ENCODE measurements around the gene PLCB4.

PLCB4 gene

DNA sequence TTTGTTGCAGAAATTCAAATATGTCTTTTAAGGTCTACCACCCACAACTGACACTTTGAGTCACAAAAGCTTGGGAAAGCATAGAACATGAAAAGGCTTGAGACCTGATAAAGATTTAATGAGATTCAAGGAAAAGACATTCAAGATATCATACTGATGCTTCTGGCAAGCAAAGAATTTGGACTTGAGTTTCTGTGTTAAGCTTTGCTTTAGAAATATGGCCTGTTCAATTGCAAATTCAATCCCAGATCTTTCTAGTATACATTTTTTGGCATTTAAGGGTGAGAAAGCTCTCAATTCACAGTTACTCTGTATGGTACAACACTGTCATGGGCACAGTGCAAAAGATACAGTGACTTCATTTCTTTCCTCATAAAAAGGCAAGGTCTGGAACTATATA is 406.6 kb downstream of the PLCB4 start:
- no peak for DNase-seq

DNA sequence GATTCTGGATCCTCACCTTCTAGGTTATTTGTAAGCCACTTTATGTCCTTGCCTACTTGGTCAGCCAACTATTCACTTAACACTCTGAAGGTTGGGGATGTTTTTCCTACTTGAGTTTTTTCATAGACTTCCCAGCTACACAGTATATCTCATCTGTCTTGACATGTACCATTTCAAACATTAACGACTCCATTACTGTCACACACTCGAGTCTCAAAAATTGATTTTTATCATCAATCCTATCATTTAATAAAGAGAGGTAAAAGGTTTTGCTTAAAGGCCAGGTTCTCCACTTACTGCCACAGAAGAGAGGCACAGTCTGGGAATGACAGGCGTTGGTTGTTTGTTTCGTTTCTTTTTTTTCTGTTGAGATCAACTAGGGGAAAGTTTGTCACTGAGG is 407.3 kb downstream of the PLCB4 start:
- no peak for DNase-seq

DNA sequence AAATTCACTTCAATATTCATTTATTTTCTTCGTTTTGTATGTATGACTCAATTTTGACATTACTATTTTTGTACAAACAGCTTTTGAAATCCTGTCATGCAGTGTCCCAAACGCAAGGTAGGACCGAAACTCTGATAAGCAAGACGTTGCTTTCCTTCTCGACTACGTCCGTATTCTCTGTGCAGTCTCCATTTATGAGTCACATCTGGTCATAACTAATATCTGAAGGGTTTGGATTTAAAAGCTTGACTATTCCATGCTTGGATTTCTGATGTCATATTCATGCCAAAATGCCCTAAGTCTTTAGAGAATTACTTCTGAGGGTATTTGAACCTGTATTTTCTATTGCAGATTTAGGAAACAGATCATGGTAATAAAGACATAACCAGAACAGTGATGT is 407.8 kb downstream of the PLCB4 start:
- no peak for DNase-seq

DNA sequence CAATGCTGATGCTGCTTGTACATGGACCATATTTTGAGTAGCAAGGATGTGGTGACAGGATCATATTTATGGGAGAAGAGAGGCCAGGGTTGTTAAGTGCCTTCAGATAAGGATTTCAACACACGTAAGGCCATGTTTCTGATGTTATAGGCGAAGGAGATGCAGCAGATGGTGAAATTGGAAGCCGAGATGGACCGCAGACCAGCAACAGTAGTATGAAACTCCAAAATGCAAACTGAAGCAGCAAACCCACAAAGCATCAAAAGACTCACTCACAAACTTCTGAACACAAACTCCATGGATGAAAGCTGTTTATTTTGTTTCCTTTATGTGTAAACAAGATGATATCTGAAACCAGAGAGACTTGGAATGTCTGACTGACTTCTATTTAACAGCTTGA is 409.9 kb downstream of the PLCB4 start:
- DNase-seq: no peak

DNA sequence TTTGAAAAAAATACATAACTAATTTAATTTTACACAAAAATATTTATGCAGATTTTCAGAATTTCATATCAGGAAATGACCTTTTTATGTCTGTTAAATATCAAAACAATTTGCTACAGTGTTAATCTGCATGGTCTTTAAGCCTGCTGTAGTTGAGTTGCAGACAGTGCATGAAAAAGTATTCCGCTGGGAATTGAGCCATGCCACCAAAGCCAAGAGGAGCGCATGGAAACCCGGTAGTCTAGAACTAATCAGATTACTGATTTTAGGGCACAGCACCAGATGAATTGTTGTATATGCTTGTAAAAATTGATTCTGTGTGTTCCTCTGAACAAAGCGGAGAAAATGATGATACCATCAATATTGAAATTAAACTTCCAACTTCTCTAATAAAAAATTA is 411.2 kb downstream of the PLCB4 start:
- DNase-seq: no peak

DNA sequence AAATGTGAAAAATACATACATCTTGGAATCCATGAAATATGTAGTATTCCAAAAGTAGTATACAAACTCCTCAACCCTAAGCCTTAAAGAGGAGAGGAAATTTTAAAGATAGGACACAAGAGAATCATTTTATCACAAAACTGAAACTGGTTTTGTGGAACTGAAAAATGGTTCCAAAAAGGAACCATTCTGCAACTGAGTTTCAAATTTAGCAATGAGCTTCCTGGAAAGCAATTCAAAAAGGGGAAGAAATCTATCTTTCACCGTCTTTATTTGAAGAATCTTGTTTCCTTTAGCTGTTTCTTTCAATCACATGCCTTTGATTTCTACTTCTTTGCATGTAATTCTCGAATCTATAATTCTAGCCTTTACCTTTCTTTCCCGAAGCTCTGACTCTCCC is 413.3 kb downstream of the PLCB4 start:
- DNase-seq: no peak

DNA sequence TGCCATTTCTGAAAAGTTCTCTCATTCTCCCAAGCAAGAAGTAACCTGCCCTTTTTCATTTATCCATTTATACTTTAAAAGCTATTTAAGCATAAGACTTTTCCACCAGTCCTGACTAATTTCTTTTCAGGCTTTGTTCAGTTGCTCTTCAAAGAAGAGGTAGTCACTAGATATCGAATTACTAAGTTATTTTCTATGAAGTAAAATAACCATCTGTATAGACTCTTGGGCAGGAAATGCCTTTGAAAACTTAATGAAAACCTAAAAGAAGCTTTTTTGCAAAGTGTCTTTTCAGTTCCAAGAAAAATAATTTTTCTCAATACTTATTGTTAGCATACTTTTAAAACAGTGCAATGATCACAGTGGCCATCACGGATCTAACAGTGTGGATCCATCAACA is 414.2 kb downstream of the PLCB4 start:
- no peak for DNase-seq

DNA sequence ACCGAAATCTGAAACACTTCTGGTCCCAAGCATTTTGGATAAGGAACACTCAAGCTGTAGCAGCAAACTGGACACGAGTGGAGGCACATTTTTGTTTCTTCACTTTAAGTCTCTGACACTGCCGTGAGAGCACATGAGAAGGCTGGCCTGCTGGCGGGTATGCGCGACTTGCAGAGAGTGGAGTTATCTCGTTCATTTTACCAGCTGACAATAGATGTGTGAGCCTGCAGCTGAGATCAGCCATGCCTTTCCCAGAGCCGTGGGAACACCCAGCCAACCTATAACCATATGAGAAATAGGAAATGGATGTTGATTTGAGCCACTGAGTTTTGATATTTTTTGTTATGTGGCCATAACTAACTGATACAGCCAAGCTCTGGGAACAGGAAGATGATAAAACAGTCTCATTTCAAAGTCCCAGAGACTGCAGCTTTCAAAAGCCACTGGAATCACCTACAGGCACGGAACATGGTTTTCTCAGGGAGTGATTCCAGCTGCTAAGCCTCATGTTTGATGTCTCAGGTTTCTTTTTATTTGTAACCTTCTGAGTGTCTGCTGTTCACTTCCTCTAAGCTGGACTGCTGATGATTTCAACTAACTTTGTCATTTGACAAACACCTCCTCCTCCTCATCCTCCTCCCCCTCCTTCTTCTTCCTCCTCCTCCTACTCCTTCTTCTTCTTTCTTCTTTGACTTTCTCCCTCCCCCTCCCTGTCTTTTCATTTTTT is 416.9 kb downstream of the PLCB4 start:
- no peak for DNase-seq

DNA sequence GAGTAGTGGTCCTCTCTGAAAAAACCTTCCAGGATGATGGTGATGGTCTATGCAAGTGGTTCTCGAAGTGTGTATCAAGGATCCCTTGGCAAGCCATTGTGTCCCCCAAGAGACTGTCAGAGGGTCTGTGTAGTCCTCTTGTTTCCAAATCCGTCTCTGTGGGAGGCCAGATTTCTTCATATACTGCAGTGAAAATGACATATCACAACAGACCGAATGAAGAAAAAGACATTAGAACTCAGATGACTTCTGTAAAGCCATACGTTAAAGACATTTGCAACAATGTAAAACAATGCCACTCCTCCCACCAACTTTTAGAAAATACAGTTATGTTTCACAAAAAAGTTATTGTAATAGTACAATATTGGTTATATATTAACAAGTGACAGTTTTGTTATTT is 418.3 kb downstream of the PLCB4 start:
- no peak for DNase-seq

DNA sequence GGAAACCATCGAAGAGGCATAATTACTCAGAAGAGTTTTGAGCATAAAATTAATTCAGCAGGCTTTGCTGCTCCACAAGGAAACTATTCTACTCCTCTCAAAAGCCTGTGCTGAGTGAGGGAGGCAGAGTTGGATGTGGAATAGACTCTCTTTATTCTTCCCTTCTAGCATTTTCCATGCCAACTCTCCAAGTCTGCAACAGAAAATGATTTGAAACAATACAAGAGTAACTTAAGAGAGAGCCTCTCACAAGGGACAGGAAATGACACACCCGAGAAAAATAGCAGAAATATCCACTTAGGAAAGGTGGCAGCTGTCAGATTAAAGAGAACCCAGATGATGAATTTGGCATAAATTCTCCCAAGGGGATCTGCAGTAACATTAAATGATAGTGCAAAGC is 419.2 kb downstream of the PLCB4 start:
- peak in 1 of 2 donors; percentile 79 for DNase-seq

DNA sequence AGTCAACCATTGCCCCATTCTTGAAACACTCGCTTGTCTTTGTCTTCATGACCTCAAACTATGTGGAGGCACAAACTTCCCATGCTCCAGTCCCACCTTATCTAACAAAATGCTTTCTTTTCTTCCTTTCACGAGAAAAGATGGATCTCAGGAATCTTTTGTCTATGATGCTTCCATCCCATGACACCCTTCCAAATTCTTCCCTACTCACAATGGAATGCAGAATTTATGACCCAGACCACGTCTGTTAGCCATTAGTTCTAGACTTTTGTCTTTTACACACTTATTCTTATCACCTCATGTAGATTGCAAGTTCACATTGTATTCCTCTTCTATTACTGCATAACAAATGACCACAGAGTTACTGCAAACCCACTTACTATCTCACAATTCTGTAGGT is 421.3 kb downstream of the PLCB4 start:
- DNase-seq: no peak

DNA sequence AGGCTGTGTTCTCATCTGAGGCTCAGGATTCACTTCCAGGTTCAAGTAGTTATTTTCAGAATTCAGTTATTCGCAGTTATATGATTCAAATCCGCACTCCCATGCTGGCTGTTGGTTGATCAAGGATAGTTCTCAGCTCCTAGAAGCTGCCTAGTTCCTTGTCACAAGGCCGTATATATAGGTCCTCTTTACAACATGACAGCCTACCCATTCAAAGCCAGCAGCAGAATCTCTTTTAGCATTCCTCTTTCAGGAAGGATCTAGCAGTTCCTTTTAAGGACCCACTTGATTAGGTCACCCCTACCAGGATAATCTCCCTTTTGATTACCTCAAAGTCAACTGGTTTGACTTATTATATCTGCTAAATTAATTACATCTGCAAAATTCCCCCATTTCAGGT is 421.7 kb downstream of the PLCB4 start:
- no peak for DNase-seq

DNA sequence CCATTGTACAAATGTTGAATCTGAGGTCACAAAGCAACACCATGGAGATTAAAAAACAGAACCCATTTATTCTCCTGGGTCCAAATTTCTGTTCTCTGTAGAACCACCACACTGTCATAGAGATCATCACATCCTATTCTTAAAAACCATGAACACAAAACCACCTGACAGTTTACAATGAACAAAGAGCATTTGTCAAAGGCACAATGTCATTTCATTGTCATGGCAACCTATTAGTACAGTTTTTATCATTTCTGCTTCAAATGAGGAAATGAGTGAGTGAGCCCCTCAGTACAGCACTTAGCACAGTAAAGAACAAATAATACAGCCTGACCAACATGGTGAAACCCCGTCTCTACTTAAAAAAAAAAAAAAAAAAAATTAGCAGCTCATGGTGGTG is 422.4 kb downstream of the PLCB4 start:
- no peak for DNase-seq

DNA sequence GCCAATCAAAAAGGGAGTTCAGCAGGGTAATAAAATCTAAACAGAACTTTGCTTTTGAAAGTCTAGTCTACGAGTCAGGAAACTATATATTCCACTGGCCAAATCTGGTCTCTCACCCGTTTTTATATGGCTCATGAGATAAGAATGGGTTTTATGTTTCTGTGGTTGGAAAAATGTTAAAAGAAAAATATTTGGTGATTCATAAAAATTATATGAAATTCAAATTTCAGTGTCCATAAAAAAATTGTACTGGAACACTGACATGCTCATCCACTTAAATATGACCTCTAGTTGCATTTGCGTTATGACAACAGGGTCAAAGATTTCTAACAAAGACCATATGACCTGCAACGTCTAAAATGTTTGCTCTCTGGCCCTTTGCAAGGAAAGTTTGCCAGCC is 423.2 kb downstream of the PLCB4 start:
- no peak for DNase-seq

DNA sequence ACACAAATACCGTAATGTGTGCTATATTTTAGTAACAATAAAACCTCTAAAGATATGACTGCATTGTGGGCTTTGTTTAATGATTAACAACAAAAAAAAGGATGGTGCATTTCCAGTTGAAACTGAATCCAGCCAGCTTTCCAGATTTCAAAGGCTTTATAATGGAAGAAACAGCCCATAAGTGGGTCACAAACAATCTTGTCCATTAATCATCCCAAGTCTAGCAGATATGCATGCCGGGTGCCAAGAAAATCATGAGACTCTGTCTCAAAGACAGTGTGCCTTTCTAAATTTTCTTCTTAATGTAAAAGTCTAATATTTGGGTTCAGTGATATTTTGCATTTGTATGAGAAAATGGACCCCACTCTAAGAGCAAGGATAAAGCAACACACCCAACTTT is 424.9 kb downstream of the PLCB4 start:
- no peak for DNase-seq

DNA sequence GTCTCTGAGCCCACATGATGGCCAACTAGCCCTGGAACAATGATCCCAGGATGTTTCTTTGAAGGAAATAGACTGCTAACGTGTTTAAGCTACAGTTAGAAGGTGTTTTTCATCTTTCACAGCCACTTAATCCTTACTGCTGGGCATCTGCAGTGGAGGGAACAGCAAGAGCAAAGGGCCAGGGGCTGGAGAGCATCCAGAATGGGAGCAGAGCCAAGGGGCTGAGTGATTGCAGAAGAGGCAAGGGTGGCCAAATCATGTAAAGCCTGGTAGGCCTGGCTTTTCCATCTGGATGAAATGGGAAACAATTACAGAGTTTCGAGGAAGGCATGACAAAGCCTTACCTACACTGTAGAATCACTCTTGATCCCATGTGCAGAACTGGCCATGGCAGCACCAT is 426.8 kb downstream of the PLCB4 start:
- DNase-seq: no peak

DNA sequence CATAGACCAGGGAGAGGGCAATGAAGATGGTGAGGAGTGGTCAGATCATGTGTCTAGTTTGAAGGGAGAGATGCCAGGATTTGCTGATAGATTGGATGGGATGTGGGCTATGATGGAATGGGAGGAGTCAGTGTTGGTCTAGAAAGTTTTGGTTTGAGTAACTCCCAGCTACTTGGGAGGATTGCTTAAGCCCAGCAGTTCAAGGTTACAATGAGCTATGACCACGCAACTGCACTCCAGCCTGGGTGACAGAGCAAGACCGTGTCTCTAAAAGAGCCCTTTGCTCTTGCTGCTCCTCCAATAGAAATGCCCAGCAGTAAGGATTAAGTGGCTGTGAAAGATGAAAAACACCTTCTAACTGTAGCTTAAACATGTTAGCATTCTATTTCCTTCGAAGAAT is 427.3 kb downstream of the PLCB4 start:
- no peak for DNase-seq

DNA sequence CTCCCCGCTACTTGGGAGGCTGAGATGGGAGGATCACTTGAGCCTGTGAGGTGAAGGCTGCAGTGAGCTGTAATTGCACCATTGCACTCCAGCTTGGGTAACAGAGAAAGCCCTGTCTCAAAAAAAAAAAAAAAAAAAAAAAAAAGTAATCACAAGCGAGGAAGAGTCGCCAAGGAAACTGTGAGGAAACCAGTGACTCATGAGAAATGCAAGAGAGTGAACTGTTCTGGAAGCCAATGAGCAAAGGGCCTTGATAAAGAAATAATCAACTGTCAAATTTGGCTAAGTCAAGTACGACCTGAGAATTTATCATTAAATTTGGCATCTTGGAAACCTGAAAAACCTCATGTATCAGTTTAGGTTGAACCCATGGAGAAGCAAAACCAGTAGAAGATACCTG is 429.4 kb downstream of the PLCB4 start:
- DNase-seq: no peak

DNA sequence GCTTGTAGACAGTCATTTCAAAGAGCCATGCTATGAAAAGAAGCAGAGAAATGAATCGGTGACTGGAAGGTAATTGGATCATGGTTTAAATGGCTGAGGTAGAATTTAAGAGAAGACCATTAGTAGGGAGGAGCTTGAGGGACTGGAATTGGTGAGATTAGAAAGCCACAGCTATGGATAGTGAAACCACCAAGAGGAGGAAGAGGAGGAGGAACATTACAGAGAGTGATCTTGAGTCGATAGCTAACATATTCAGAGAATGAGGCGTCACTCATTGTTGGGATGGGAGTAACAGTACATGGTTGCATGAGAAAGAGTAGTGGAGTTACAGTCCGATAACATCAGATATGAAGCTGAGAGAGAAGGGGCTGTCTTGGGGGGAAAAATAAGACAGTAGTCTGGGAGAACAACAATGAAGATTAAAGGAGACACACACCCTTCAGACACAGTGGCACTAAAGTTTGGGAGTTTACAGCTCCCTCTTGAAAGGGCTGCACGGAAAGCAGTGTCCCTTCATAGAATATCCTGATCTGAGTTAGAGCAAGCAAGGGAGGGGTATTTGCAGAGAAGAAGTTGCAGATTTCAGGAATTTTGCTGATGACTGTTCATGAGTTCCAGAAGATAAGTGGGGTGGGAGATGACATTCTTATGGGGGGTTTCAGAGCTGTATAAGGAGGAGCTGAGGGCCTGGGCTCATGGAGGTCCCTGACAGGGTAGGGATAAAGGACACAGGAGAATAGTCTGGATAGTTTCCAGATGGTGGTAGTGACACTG is 430.4 kb downstream of the PLCB4 start:
- DNase-seq: no peak

DNA sequence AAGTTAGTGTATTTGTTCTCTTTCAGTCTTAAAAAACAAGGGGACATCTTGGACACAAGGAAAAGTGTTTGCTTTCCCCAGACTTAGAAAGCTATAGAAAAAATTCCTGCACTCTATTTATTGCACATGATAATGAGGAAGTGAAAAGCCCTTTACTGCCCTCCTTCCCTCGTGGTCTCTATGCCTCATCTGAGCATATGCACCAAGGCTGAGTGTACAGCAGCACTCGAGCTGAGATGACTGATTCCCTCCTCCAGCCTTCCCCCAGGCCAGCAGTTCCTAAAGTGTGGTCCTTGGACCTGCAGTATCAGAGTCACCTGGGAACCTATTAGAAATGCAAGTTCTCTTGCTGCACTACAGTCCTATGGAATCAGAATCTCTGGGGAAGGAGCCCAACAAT is 431.2 kb downstream of the PLCB4 start:
- DNase-seq: no peak

DNA sequence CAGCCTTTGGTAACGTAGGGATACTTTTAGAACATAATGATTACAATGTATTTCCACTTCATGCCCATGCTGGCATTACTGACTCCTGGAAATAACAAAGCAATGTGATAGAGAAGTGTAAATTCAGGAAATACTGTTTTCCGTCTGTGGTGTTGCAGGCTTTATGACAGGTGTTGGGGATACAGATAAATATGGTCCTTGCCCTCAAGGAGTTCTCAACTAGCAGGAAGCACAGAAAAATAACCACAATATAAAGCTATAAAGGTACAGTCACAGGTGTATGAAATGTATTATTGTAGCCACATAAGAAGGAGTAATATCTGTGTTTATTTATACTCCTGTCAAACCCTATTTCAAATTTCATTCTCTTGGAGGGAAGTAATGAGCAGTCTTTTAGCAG is 432.6 kb downstream of the PLCB4 start:
- DNase-seq: no peak

DNA sequence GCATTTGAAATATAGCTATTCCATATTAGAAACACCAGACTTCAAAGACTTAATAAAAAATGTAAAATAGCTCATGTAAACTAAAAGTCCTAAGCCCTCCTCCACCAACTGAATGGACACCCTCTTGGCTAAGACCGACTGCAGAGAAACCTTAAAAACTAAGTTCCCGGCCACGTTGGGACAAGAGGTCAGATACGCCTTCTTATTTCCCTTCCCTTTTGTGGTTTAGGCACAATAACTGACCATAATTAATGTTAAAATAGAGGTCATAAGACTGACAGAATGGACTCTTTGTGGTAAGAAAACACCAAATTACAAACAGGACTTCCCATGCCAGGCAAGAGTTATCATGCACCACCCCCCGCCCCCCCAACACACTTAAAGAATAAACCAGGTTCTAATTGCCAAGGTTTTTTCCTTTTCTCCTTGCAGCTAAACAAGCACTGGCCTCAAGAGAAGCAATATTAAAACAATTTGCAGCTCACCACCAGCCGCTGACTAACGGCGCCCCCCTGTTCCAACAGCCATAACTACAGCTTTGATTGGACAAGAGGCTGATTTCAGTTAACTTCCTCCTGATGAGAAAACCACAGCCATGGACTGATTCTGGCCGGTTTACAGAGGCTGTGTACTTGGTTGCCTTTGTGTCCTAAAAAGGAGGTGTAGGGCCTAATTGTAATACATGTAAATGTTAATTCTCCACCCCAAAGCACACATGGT is 434.8 kb downstream of the PLCB4 start:
- DNase-seq: no peak

DNA sequence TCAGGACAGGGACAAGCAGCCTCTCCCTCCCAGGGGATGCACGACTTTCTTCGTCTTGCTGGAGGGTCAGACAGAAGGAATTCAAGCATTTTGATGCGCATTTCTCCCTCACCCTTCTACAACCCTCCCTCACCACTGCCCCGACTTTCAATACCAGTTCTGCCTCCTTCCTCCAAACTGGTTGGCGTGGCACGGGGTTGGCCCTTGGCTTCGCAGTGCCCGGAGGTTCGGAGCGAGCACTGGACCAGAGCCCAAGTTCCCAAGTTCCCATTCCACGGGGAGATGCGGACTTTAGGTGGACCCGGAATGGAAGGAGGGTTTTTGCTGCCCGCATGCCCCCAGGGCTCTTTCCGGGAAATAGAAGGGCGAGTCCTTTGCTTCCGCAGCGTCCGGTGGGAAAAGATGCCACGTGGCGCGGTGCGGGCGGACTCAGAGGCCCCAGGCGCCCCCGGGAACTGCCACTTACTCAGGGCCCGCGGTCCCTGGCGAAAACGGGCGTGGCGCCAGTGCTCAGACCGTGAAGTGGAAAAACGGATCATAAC is 437.5 kb downstream of the PLCB4 start:
- no peak for DNase-seq

DNA sequence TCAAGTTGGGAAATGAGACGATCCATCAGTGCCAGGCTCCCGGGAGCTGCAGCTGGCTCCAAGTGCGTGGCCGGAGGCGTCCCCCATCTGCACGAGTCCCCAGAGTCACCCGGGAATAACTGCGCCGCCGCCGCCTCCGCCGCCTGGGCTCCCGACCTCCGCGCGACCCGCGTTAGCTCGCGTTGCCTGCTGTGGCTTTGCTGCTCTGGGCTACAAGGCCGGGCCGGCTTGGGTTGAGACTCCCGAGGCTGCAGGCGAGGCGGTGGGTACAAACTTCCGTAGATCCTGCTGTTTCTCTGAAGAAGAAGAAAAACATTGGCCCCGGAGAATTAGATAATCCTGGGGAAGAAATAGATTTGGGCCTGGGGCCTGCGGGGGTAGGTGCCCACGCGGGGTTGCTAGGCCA is 438.1 kb downstream of the PLCB4 start:
- DNase-seq: no peak

Data from hippocampal formation (tissue), 2 donors.